Liver (tissue), 9 donors: Measurements from ENCODE around the gene CASD1. TPM values are rescaled to one million over a fixed set of nuclear protein-coding genes. Genes with fewer than 3 reads are reported as not detected.

Experiments used
- DNase-seq: peaks from one replicate; pipeline ENCODE4 v3.0.0-alpha.2; 2017; ENCODE audit warnings: low spot score
- H3K27ac ChIP-seq, 2 donors: one replicate each; pipeline ENCODE4 v1.7.0; 2013; ENCODE audit warnings: inconsistent platforms in 2 of 2, low read length in 2 of 2, control low read depth in 1 of 2, low read depth in 1 of 2, mild to moderate bottlenecking in 1 of 2
- H3K27me3 ChIP-seq, 4 donors: one replicate each; pipeline versions ENCODE4 v1.6.1 to v1.7.0; 2013; ENCODE audit warnings: low read length in 3 of 4, inconsistent platforms in 1 of 4, mild to moderate bottlenecking in 1 of 4, moderate library complexity in 1 of 4; ENCODE audit not compliant: control insufficient read depth in 4 of 4, insufficient read depth in 4 of 4
- H3K36me3 ChIP-seq, 4 donors: one replicate each; pipeline versions ENCODE4 v1.6.1 to v1.7.0; 2013; ENCODE audit warnings: low read length in 3 of 4, mild to moderate bottlenecking in 3 of 4, low read depth in 1 of 4, moderate library complexity in 1 of 4; ENCODE audit not compliant: control insufficient read depth in 4 of 4, insufficient read depth in 3 of 4
- H3K4me1 ChIP-seq, 4 donors: one replicate each; pipeline versions ENCODE4 v1.6.1 to v1.7.0; 2013; ENCODE audit warnings: low read length in 3 of 4, mild to moderate bottlenecking in 3 of 4, moderate library complexity in 1 of 4; ENCODE audit not compliant: control insufficient read depth in 4 of 4, insufficient read depth in 4 of 4
- H3K4me3 ChIP-seq, 3 donors: one replicate each; pipeline versions ENCODE4 v1.6.1 to v1.7.0; 2013; ENCODE audit warnings: low read length in 3 of 3, control low read depth in 1 of 3, low read depth in 1 of 3, mild to moderate bottlenecking in 1 of 3
- H3K9ac ChIP-seq, 2 donors: one replicate each; pipeline ENCODE4 v1.7.0; 2013; ENCODE audit warnings: low read length in 2 of 2, mild to moderate bottlenecking in 2 of 2, moderate library complexity in 2 of 2, control low read depth in 1 of 2, low read depth in 1 of 2
- H3K9me3 ChIP-seq, 4 donors: one replicate each; pipeline versions ENCODE4 v1.6.1 to v1.7.0; 2013; ENCODE audit warnings: low read length in 3 of 4; ENCODE audit not compliant: control insufficient read depth in 4 of 4
- EGR1 ChIP-seq, 2 donors: IDR thresholded peaks; 2 replicates each; pipeline ENCODE4 v1.6.1; 2016 to 2018; ENCODE audit warnings: antibody characterized with exemption in 2 of 2, low read depth in 2 of 2
- FOXA1 ChIP-seq: IDR thresholded peaks from 2 replicates; pipeline ENCODE4 v1.6.1; 2016; ENCODE audit warnings: antibody characterized with exemption
- FOXA2 ChIP-seq: IDR thresholded peaks from 2 replicates; pipeline ENCODE4 v1.6.1; 2016; ENCODE audit warnings: antibody characterized with exemption
- GABPA ChIP-seq, 2 donors: IDR thresholded peaks in 1 of 2; conservative IDR thresholded peaks in 1 of 2; 2 replicates each; pipeline ENCODE4 v1.6.1; 2016; ENCODE audit warnings: antibody characterized with exemption in 2 of 2, mild to moderate bottlenecking in 1 of 2, moderate library complexity in 1 of 2
- HNF4A ChIP-seq, 2 donors: conservative IDR thresholded peaks; 2 replicates each; pipeline ENCODE4 v1.6.1; 2016; ENCODE audit warnings: antibody characterized with exemption in 2 of 2, mild to moderate bottlenecking in 2 of 2
- HNF4G ChIP-seq: IDR thresholded peaks from 2 replicates; pipeline ENCODE4 v1.6.1; 2016; ENCODE audit warnings: antibody characterized with exemption
- JUND ChIP-seq, 2 donors: IDR thresholded peaks; 2 replicates each; pipeline ENCODE4 v1.6.1; 2016; ENCODE audit warnings: antibody characterized with exemption in 2 of 2
- NR2F2 ChIP-seq: IDR thresholded peaks from 2 replicates; pipeline ENCODE4 v1.6.1; 2016; ENCODE audit warnings: antibody characterized with exemption
- RAD21 ChIP-seq, 2 donors: IDR thresholded peaks; 2 replicates each; pipeline ENCODE4 v1.6.1; 2016; ENCODE audit warnings: antibody characterized with exemption in 2 of 2, mild to moderate bottlenecking in 2 of 2
- REST ChIP-seq: IDR thresholded peaks from 2 replicates; pipeline ENCODE4 v1.6.1; 2016; ENCODE audit warnings: antibody characterized with exemption, mild to moderate bottlenecking
- RXRA ChIP-seq, 2 donors: IDR thresholded peaks; 2 replicates each; pipeline ENCODE4 v1.6.1; 2017 to 2018; ENCODE audit warnings: antibody characterized with exemption in 2 of 2, mild to moderate bottlenecking in 1 of 2
- SP1 ChIP-seq: IDR thresholded peaks from 2 replicates; pipeline ENCODE4 v1.6.1; 2018; ENCODE audit warnings: antibody characterized with exemption, mild to moderate bottlenecking
- TAF1 ChIP-seq: conservative IDR thresholded peaks from 2 replicates; pipeline ENCODE4 v1.6.1; 2016; ENCODE audit warnings: antibody characterized with exemption, mild to moderate bottlenecking
- YY1 ChIP-seq: IDR thresholded peaks from 2 replicates; pipeline ENCODE4 v1.6.1; 2016; ENCODE audit warnings: antibody characterized with exemption, mild to moderate bottlenecking
- ZBTB33 ChIP-seq: IDR thresholded peaks from 2 replicates; pipeline ENCODE4 v1.6.1; 2016; ENCODE audit warnings: antibody characterized with exemption
- WGBS: extraction: QIAGEN DNeasy Blood & Tissue Kit; methylation state at CpG from one replicate; pipeline ENCODE4 v1.1.7; 2013; 5-methylcytosine and 5-hydroxymethylcytosine counted together
- polyA plus RNA-seq, 2 donors: library from polyadenylated mRNA; stranded (reverse) in 1 of 2; unstranded in 1 of 2; fragments of 200-250 nt in 1 of 2; fragments of >200 nt in 1 of 2; fragmentation: Nextera tagmentation in 1 of 2; extraction: Ambion mirVana in 1 of 2; gene quantifications; one replicate each; pipeline versions ENCODE4 v1.2.1 to v1.2.3, GENCODE V29; 2013 to 2015
- total RNA-seq, 2 donors: library from RNA; depleted of rRNA; stranded (reverse); fragments of >200 nt; gene quantifications; one replicate each; pipeline ENCODE4 v1.2.3, GENCODE V29; 2014
- TF ChIP-seq, protein P1 (sequence below): IDR thresholded peaks from 2 replicates; pipeline ENCODE4 v1.6.1; 2016; ENCODE audit warnings: antibody characterized with exemption
- donor health status: healthy.
- donor health status: healthy.
- donor health status: healthy.
- donor health status: healthy.
- donor health status: healthy.

The CASD1 gene
- total and polyA plus RNA-seq, 4 donors: 3.8 to 14.1 (median 8.1) TPM

- H3K27ac ChIP-seq: no peak overlapping the region
- H3K9me3 ChIP-seq: no peaks in the 10 kb centered on the region
- H3K4me3 ChIP-seq: no peak overlapping the region
- TF ChIP-seq HNF4G (no peak), YY1 (no peak), FOXA2 (no peak), NR2F2 (no peak), SP1 (no peak), EGR1 (IDR thresholded peaks at IDR 0.05; ENCODE audit: low read depth in 2 of 2) (no peak), REST (no peak), TAF1 (no peak), ZBTB33 (no peak), JUND (IDR thresholded peaks at IDR 0.05) (no peak), RAD21 (IDR thresholded peaks at IDR 0.05) (no peak), GABPA (IDR thresholded peaks at IDR 0.05 in 1 of 2, conservative IDR thresholded peaks at IDR 0.05 in 1 of 2) (no peak), RXRA (IDR thresholded peaks at IDR 0.05) (no peak), HNF4A (conservative IDR thresholded peaks at IDR 0.05) (no peak)
- TF ChIP-seq, protein P1, sequence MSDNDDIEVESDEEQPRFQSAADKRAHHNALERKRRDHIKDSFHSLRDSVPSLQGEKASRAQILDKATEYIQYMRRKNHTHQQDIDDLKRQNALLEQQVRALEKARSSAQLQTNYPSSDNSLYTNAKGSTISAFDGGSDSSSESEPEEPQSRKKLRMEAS: no peak
- H3K9ac ChIP-seq: no peak overlapping the region
- DNase-seq: no peak
- WGBS: 95% methylated on average over 3 of the region's 3 CpGs
- H3K36me3 ChIP-seq: no peaks in the 10 kb centered on the region
- peaks cover 0 to 3% (median 1%) of the 10 kb centered on the region in 4 donors for H3K27me3 ChIP-seq
- no peaks in the 10 kb centered on the region for H3K4me1 ChIP-seq
Measured at GRCh38 chr7:94478648-94479214, 30.9 kb upstream of the CASD1 start.

DNA sequence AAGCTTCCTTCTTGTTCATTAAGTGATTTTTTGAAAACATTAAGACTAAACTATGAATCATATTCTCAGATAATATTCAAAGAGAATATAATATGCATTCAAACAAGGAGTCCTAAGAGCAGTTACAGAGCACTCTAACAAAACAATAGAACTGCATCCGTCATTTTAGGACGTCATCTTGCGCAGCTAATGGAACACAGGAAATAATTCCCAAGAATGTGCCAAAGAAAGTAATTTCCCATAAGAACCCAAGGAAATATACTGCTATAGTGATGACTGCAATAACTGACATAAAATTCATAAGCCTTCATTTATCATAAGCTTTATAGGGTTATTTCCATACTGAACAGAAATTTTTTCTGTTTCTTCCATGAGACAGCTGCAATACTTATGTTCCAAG, 28.3 kb upstream of the CASD1 start:
- DNase-seq: no peak

More for the DNA sequence above, 28.3 kb upstream of the CASD1 start:
- Histone ChIP-seq H3K9me3 (no peaks in the 10 kb centered on the region), H3K4me1 (no peaks in the 10 kb centered on the region), H3K27me3 (peaks cover 0 to 3% (median under 1%) of the 10 kb centered on the region in 4 donors), H3K4me3 (no peak overlapping the region), H3K36me3 (no peaks in the 10 kb centered on the region), H3K9ac (no peak overlapping the region), H3K27ac (no peak overlapping the region)
- WGBS: 81% methylated on average over 3 of the region's 3 CpGs
- TF ChIP-seq EGR1 (IDR thresholded peaks at IDR 0.05; ENCODE audit: low read depth in 2 of 2): no peak
- no peak for TF ChIP-seq FOXA2
- TF ChIP-seq JUND (IDR thresholded peaks at IDR 0.05): no peak
- no peak for TF ChIP-seq FOXA1
- TF ChIP-seq HNF4G: no peak
- TF ChIP-seq TAF1: no peak
- no peak for TF ChIP-seq RXRA (IDR thresholded peaks at IDR 0.05)
